Sigmoid colon (tissue), 3 donors: ENCODE measurements around the gene ATXN2.

Experiments
- POLR2A ChIP-seq, 2 donors: fragments of 450-650 bp; IDR thresholded peaks; one replicate each; pipeline ENCODE4 v1.6.1; 2016; ENCODE audit warnings: antibody characterized with exemption in 2 of 2, mild to moderate bottlenecking in 2 of 2, moderate library complexity in 2 of 2
- TF ChIP-seq, protein P1 (sequence below), 4 experiments: fragments of 450-650 bp in 3 of 4; fragments of 200-600 bp in 1 of 4; IDR thresholded peaks; one replicate each; pipeline ENCODE4 v1.5.1; 2016 to 2019; ENCODE audit warnings: antibody characterized with exemption in 4 of 4, mild to moderate bottlenecking in 3 of 4, moderate library complexity in 2 of 4

DNA sequence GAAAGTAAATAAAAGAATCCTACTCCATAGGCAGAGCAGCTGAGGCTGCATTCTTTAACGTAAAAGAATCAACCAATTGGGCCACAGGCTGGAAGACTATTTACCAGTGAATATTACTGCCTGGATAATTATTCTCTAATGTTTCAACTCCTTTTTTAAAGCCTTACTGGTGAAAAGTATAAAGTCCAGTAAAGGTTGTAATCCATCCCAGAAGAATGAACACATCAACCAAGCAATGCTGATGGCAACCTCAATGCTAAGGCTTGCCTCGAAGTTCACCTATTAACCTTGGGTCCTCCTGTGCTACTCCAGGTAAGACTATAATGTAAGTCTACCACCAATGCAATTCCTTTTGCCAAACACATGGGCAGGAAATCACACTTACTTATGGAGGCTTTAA, 77.3 kb downstream of the ATXN2 start:
- no peak for TF ChIP-seq POLR2A (IDR thresholded peaks at IDR 0.05)
- TF ChIP-seq, protein P1, sequence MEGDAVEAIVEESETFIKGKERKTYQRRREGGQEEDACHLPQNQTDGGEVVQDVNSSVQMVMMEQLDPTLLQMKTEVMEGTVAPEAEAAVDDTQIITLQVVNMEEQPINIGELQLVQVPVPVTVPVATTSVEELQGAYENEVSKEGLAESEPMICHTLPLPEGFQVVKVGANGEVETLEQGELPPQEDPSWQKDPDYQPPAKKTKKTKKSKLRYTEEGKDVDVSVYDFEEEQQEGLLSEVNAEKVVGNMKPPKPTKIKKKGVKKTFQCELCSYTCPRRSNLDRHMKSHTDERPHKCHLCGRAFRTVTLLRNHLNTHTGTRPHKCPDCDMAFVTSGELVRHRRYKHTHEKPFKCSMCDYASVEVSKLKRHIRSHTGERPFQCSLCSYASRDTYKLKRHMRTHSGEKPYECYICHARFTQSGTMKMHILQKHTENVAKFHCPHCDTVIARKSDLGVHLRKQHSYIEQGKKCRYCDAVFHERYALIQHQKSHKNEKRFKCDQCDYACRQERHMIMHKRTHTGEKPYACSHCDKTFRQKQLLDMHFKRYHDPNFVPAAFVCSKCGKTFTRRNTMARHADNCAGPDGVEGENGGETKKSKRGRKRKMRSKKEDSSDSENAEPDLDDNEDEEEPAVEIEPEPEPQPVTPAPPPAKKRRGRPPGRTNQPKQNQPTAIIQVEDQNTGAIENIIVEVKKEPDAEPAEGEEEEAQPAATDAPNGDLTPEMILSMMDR (IDR thresholded peaks at IDR 0.05): no peak
